Thyroid gland (tissue), 4 donors: ENCODE data around the gene SLC7A14.

ENCODE experiments used
- POLR2A ChIP-seq, 2 donors: fragments of 450-650 bp; IDR thresholded peaks; one replicate each; pipeline ENCODE4 v1.6.1; 2017; ENCODE audit warnings: antibody characterized with exemption in 2 of 2, mild to moderate bottlenecking in 2 of 2, moderate library complexity in 1 of 2
- TF ChIP-seq, protein P1 (sequence below), 6 experiments: fragments of 200-600 bp in 3 of 6; fragments of 450-650 bp in 3 of 6; sonication (generic) in 3 of 6; IDR thresholded peaks; one replicate each; pipeline ENCODE4 v1.5.1; 2016 to 2019; ENCODE audit warnings: antibody characterized with exemption in 6 of 6, mild to moderate bottlenecking in 2 of 6, inconsistent platforms in 1 of 6, moderate library complexity in 1 of 6

DNA sequence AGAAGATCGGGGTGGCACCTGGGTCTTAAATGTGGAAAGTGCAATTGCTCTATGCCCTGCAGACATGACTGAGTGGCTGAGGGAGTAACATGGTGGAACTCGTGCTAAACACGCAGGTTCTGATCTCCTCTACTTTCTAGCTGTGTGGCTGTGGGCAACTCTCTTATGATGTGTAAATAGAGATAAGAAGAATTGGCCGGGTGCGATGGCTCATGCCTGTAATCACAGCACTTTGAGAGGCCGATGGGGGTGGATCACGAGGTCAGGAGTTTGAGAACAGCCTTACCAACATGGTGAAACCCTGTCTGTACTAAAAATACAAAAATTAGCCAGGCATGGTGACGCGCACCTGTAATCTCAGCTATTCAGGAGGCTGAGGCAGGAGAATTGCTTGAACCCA, 99.5 kb downstream of the SLC7A14 start:
- no peak for TF ChIP-seq POLR2A (IDR thresholded peaks at IDR 0.05)
- TF ChIP-seq, protein P1, sequence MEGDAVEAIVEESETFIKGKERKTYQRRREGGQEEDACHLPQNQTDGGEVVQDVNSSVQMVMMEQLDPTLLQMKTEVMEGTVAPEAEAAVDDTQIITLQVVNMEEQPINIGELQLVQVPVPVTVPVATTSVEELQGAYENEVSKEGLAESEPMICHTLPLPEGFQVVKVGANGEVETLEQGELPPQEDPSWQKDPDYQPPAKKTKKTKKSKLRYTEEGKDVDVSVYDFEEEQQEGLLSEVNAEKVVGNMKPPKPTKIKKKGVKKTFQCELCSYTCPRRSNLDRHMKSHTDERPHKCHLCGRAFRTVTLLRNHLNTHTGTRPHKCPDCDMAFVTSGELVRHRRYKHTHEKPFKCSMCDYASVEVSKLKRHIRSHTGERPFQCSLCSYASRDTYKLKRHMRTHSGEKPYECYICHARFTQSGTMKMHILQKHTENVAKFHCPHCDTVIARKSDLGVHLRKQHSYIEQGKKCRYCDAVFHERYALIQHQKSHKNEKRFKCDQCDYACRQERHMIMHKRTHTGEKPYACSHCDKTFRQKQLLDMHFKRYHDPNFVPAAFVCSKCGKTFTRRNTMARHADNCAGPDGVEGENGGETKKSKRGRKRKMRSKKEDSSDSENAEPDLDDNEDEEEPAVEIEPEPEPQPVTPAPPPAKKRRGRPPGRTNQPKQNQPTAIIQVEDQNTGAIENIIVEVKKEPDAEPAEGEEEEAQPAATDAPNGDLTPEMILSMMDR (IDR thresholded peaks at IDR 0.05), result no peak
